Activated CD4-positive, CD25-positive, alpha-beta regulatory T cell treated with anti-CD3 and anti-CD28 coated beads, Interleukin-2, amount 50 U/mL, for 16 hours (primary cell): Measurements from ENCODE around the gene GNB5.
"Not testable (repeated sequence)": the region's sequence is repeated elsewhere in the genome, so short reads cannot be mapped to it uniquely, and the experiment has no call there.

Experiments used
- DNase-seq: peaks from one replicate; pipeline ENCODE4 v3.0.0-alpha.2; 2020; ENCODE audit warnings: low read depth, low spot score

Gene GNB5

GRCh38 chr15:52094811-52095584 lies 96.2 kb downstream of the GNB5 start:
- no peak for DNase-seq

GRCh38 chr15:52093539-52094510 lies 97.4 kb downstream of the GNB5 start:
- no peak for DNase-seq

GRCh38 chr15:52093167-52093538 lies 98.0 kb downstream of the GNB5 start:
- no peak for DNase-seq

GRCh38 chr15:52090193-52090592 lies 101.0 kb downstream of the GNB5 start:
- DNase-seq, result no peak

GRCh38 chr15:52086011-52086786 lies 105.0 kb downstream of the GNB5 start:
- DNase-seq, result no peak

GRCh38 chr15:52085299-52085698 lies 105.9 kb downstream of the GNB5 start:
- DNase-seq, result no peak

GRCh38 chr15:52083603-52084002 lies 107.6 kb downstream of the GNB5 start:
- DNase-seq, result no peak

GRCh38 chr15:52083037-52083359 lies 108.2 kb downstream of the GNB5 start:
- DNase-seq, result not testable (repeated sequence)

GRCh38 chr15:52082197-52083036 lies 108.8 kb downstream of the GNB5 start:
- no peak for DNase-seq

GRCh38 chr15:52080706-52081392 lies 110.3 kb downstream of the GNB5 start:
- no peak for DNase-seq

GRCh38 chr15:52080031-52080430 lies 111.2 kb downstream of the GNB5 start:
- no peak for DNase-seq

GRCh38 chr15:52078876-52079700 lies 112.1 kb downstream of the GNB5 start:
- peak; percentile 77 for DNase-seq

- no peak for DNase-seq
Observed at GRCh38 chr15:52078197-52078875, 112.9 kb downstream of the GNB5 start.

GRCh38 chr15:52076889-52077781 lies 114.1 kb downstream of the GNB5 start:
- no peak for DNase-seq

- no peak for DNase-seq
Observed at GRCh38 chr15:52071570-52071969, 119.6 kb downstream of the GNB5 start.

- DNase-seq, result no peak
Observed at GRCh38 chr15:52069559-52069958, 121.6 kb downstream of the GNB5 start.

- DNase-seq, result no peak
Observed at GRCh38 chr15:52068004-52068615, 123.1 kb downstream of the GNB5 start.

- DNase-seq, result no peak
Observed at GRCh38 chr15:52067545-52067926, 123.7 kb downstream of the GNB5 start.
